ENCODE data around the gene ZNF865.

- TF ChIP-seq CTCF (IDR thresholded peaks at IDR 0.05), result no peak
- TF ChIP-seq POLR2A (IDR thresholded peaks at IDR 0.05), result no peak
Observed at GRCh38 chr19:55655648-55656040, 50.2 kb downstream of the ZNF865 start.

All from body of pancreas (tissue), 4 donors.